Bronchial epithelial cell (primary cell): ENCODE measurements around the gene IL6R. TPM values are rescaled to one million over a fixed set of nuclear protein-coding genes. Genes with fewer than 3 reads are reported as not detected.

ENCODE experiments used
- DNase-seq: peaks from one replicate; pipeline ENCODE4 v3.0.0-alpha.2; 2010; ENCODE audit warnings: low read depth
- FAIRE-seq: peaks from 2 replicates; lab custom pipeline; 2011; peaks lifted over from hg19 to GRCh38; lab: Jason Lieb, UNC
- H3K27me3 ChIP-seq: 2 replicates; pipeline ENCODE4 v1.5.1; 2011; ENCODE audit warnings: low read length; ENCODE audit not compliant: control insufficient read depth, insufficient read depth
- H3K36me3 ChIP-seq: 2 replicates; pipeline ENCODE4 v1.5.1; 2011; ENCODE audit warnings: low read length; ENCODE audit not compliant: control insufficient read depth, insufficient read depth
- H3K4me3 ChIP-seq: 2 replicates; pipeline ENCODE4 v1.5.1; 2011; ENCODE audit warnings: mild to moderate bottlenecking, low read depth, low read length, control low read depth
- CTCF ChIP-seq: IDR thresholded peaks from 2 replicates; pipeline ENCODE4 v1.5.1; 2011; ENCODE audit warnings: mild to moderate bottlenecking, moderate library complexity, low read length, control low read depth, inconsistent platforms; ENCODE audit not compliant: insufficient read depth, severe bottlenecking
- total RNA-seq: library from RNA; depleted of rRNA; stranded (reverse); fragments of >200 nt; gene quantifications from 2 replicates; pipeline ENCODE4 v1.2.1, GENCODE V29; 2014

Gene IL6R
- total RNA-seq, 1 donor from 2014 or later = 47.9 TPM

GRCh38 chr1:154379301-154379700, 25.8 kb upstream of the IL6R start:
- H3K27me3 ChIP-seq = no peaks in the 10 kb centered on the region
- no peaks in the 10 kb centered on the region for H3K36me3 ChIP-seq
- FAIRE-seq = no peak
- DNase-seq = no peak
- no peak for TF ChIP-seq CTCF
- H3K4me3 ChIP-seq = no peak overlapping the region

GRCh38 chr1:154384650-154385489, 20.3 kb upstream of the IL6R start:
- no peaks in the 10 kb centered on the region for H3K27me3 ChIP-seq
- TF ChIP-seq CTCF = no peak
- DNase-seq (no peak), FAIRE-seq (peak; percentile 50)
- no peaks in the 10 kb centered on the region for H3K36me3 ChIP-seq
- H3K4me3 ChIP-seq = no peak overlapping the region

GRCh38 chr1:154386643-154387352, 18.3 kb upstream of the IL6R start:
- Histone ChIP-seq H3K27me3 (no peaks in the 10 kb centered on the region), H3K36me3 (no peaks in the 10 kb centered on the region), H3K4me3 (no peak overlapping the region)
- DNase-seq (peak; percentile 26), FAIRE-seq (no peak)
- no peak for TF ChIP-seq CTCF

GRCh38 chr1:154391086-154391770, 13.9 kb upstream of the IL6R start:
- peak; percentile 92 for DNase-seq
- H3K4me3 ChIP-seq = no peak overlapping the region

GRCh38 chr1:154398141-154398540, 7.0 kb upstream of the IL6R start:
- no peak for DNase-seq
- no peak for TF ChIP-seq CTCF
- no peaks in the 10 kb centered on the region for H3K36me3 ChIP-seq
- no peaks in the 10 kb centered on the region for H3K27me3 ChIP-seq
- H3K4me3 ChIP-seq = no peak overlapping the region
- no peak for FAIRE-seq

More at GRCh38 chr1:154391086-154391770, 13.9 kb upstream of the IL6R start:
- Histone ChIP-seq H3K27me3 (no peaks in the 10 kb centered on the region), H3K36me3 (no peaks in the 10 kb centered on the region)
- TF ChIP-seq CTCF = no peak
- no peak for FAIRE-seq
